Stomach (tissue), 4 donors: ENCODE data around the gene TIMM23.
"Not testable (repeated sequence)": the region's sequence is repeated elsewhere in the genome, so short reads cannot be mapped to it uniquely, and the experiment has no call there.

Experiments used
- EP300 ChIP-seq: sonication (generic); formaldehyde crosslinking; IDR thresholded peaks from one replicate; pipeline ENCODE4 v1.6.1; 2017; ENCODE audit warnings: antibody characterized with exemption
- POLR2A ChIP-seq, 4 donors: fragments of 450-650 bp; IDR thresholded peaks; one replicate each; pipeline ENCODE4 v1.6.1; 2016; ENCODE audit warnings: antibody characterized with exemption in 4 of 4, control low read depth in 2 of 4, mild to moderate bottlenecking in 1 of 4, moderate library complexity in 1 of 4
- POLR2AphosphoS5 ChIP-seq, 3 donors: sonication (generic); formaldehyde crosslinking; IDR thresholded peaks; one replicate each; pipeline ENCODE4 v1.6.1; 2016; ENCODE audit warnings: antibody characterized with exemption in 3 of 3
- TF ChIP-seq, protein P1 (sequence below), 7 experiments: fragments of 450-650 bp in 4 of 7; fragments of 200-600 bp in 3 of 7; sonication (generic) in 3 of 7; IDR thresholded peaks; one replicate each; pipeline ENCODE4 v1.5.1; 2016 to 2019; ENCODE audit warnings: antibody characterized with exemption in 7 of 7, control low read depth in 2 of 7, mild to moderate bottlenecking in 1 of 7

DNA sequence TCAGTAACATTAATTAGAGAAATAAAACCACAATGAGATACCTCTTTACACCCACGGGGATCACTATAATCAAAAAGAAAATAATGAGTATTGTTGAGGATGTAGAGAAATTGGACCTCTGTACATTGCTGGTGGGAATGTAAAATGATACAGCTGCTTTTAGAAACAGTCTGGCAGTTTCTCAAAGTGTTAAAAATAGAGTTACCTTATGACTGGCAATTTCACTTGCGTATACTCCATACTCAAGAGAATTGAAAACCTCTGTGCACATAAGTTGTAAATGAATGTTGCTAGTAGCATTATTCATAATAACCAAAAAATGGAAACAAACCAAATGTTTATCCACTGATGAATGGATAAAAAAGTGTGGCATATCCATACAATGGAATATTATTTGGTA, 6.3 kb downstream of the TIMM23 start:
- TF ChIP-seq, protein P1, sequence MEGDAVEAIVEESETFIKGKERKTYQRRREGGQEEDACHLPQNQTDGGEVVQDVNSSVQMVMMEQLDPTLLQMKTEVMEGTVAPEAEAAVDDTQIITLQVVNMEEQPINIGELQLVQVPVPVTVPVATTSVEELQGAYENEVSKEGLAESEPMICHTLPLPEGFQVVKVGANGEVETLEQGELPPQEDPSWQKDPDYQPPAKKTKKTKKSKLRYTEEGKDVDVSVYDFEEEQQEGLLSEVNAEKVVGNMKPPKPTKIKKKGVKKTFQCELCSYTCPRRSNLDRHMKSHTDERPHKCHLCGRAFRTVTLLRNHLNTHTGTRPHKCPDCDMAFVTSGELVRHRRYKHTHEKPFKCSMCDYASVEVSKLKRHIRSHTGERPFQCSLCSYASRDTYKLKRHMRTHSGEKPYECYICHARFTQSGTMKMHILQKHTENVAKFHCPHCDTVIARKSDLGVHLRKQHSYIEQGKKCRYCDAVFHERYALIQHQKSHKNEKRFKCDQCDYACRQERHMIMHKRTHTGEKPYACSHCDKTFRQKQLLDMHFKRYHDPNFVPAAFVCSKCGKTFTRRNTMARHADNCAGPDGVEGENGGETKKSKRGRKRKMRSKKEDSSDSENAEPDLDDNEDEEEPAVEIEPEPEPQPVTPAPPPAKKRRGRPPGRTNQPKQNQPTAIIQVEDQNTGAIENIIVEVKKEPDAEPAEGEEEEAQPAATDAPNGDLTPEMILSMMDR (IDR thresholded peaks at IDR 0.05) = not testable (repeated sequence)
- not testable (repeated sequence) for TF ChIP-seq POLR2A (IDR thresholded peaks at IDR 0.05); EP300; POLR2AphosphoS5 (IDR thresholded peaks at IDR 0.05)
